Upper lobe of right lung (tissue), 1 donor: ENCODE data around the gene INS. TPM values are rescaled to one million over a fixed set of nuclear protein-coding genes. Genes with fewer than 3 reads are reported as not detected.

Source experiments
- ATAC-seq: fragments of 200-7000 bp; cut with Tn5 transposase; one replicate; pipeline ENCODE4 v1.9.1; 2020; ENCODE audit warnings: mild to moderate bottlenecking, moderate library complexity
- DNase-seq: peaks from one replicate; pipeline ENCODE4 v3.0.0-alpha.2; 2020
- H3K27ac ChIP-seq: fragments of 200-600 bp; one replicate; pipeline ENCODE4 v1.8.0; 2022
- H3K27me3 ChIP-seq: fragments of 200-600 bp; one replicate; pipeline ENCODE4 v1.8.0; 2022; ENCODE audit warnings: mild to moderate bottlenecking
- H3K36me3 ChIP-seq: fragments of 200-600 bp; one replicate; pipeline ENCODE4 v1.8.0; 2022
- H3K4me1 ChIP-seq: fragments of 200-600 bp; one replicate; pipeline ENCODE4 v1.8.0; 2022
- H3K4me3 ChIP-seq: fragments of 200-600 bp; one replicate; pipeline ENCODE4 v1.8.0; 2022; ENCODE audit warnings: mild to moderate bottlenecking
- H3K9me3 ChIP-seq: fragments of 200-600 bp; one replicate; pipeline ENCODE4 v1.8.0; 2022
- CTCF ChIP-seq: fragments of 200-600 bp; IDR thresholded peaks from one replicate; pipeline ENCODE4 v1.8.0; 2022; ENCODE audit warnings: antibody characterized with exemption
- intact Hi-C: fragments of 100-400 bp; cut with DNase I; formaldehyde crosslinking; loops from one replicate; pipeline ENCODE4 v1.11.0; 2022
- total RNA-seq: library from RNA; stranded (reverse); fragmentation: NEBNext Ultra II Directional; extraction: Animal tissue kit (Norgen Biotek cat#: 25700); gene quantifications from one replicate; pipeline ENCODE4 v1.2.1, GENCODE V29; 2021
- donor health status: DM: no; HTN: yes; CAD: no; lungs with severe emphysema.

The INS gene
- total RNA-seq, 1 donor from 2014 or later, result not detected

GRCh38 chr11:2207773-2208621 is 47.0 kb upstream of the INS start:
- intact Hi-C loops, result no loop called here
- Histone ChIP-seq H3K4me3 (no peak overlapping the region), H3K27me3 (no peaks in the 10 kb centered on the region), H3K4me1 (no peaks in the 10 kb centered on the region), H3K27ac (no peak overlapping the region), H3K36me3 (no peaks in the 10 kb centered on the region), H3K9me3 (no peaks in the 10 kb centered on the region)
- no peak for ATAC-seq
- peak; percentile 51 for DNase-seq
- TF ChIP-seq CTCF, result no peak

- no peaks in the 10 kb centered on the region for H3K4me1 ChIP-seq
- H3K36me3 ChIP-seq, result no peaks in the 10 kb centered on the region
- no peaks in the 10 kb centered on the region for H3K27me3 ChIP-seq
- no peak overlapping the region for H3K4me3 ChIP-seq
- ATAC-seq (no peak), DNase-seq (no peak)
- intact Hi-C loops, result no loop called here
- no peaks in the 10 kb centered on the region for H3K9me3 ChIP-seq
- H3K27ac ChIP-seq, result no peak overlapping the region
- TF ChIP-seq CTCF, result no peak
These were observed 46.2 kb upstream of the INS start for GRCh38 chr11:2207212-2207611.

GRCh38 chr11:2205981-2206690 is 45.1 kb upstream of the INS start:
- no peak overlapping the region for H3K4me3 ChIP-seq
- H3K9me3 ChIP-seq, result no peaks in the 10 kb centered on the region
- no peaks in the 10 kb centered on the region for H3K36me3 ChIP-seq
- intact Hi-C loops, result no loop called here
- no peaks in the 10 kb centered on the region for H3K27me3 ChIP-seq
- TF ChIP-seq CTCF, result no peak
- no peak for ATAC-seq
- DNase-seq, result no peak
- H3K4me1 ChIP-seq, result no peaks in the 10 kb centered on the region
- H3K27ac ChIP-seq, result no peak overlapping the region

- Histone ChIP-seq H3K27me3 (no peaks in the 10 kb centered on the region), H3K4me1 (no peaks in the 10 kb centered on the region), H3K36me3 (no peaks in the 10 kb centered on the region), H3K9me3 (no peaks in the 10 kb centered on the region), H3K4me3 (no peak overlapping the region), H3K27ac (no peak overlapping the region)
- DNase-seq, result no peak
- no peak for ATAC-seq
- no peak for TF ChIP-seq CTCF
- intact Hi-C loops, result no loop called here
These were observed 44.3 kb upstream of the INS start for GRCh38 chr11:2205214-2205720.

- no peak for TF ChIP-seq CTCF
- Histone ChIP-seq H3K27ac (no peak overlapping the region), H3K27me3 (no peaks in the 10 kb centered on the region), H3K36me3 (no peaks in the 10 kb centered on the region), H3K9me3 (no peaks in the 10 kb centered on the region), H3K4me3 (no peak overlapping the region), H3K4me1 (no peaks in the 10 kb centered on the region)
- intact Hi-C loops, result no loop called here
- DNase-seq (peak; percentile 50), ATAC-seq (no peak)
These were observed 43.6 kb upstream of the INS start for GRCh38 chr11:2204361-2205213.
